LoVo (cell line): Measurements from ENCODE around the gene SAG.

ENCODE experiments used
- DNase-seq: peaks from one replicate; pipeline ENCODE4 v3.0.0-alpha.2; 2016; ENCODE audit warnings: low spot score

SAG gene

DNA sequence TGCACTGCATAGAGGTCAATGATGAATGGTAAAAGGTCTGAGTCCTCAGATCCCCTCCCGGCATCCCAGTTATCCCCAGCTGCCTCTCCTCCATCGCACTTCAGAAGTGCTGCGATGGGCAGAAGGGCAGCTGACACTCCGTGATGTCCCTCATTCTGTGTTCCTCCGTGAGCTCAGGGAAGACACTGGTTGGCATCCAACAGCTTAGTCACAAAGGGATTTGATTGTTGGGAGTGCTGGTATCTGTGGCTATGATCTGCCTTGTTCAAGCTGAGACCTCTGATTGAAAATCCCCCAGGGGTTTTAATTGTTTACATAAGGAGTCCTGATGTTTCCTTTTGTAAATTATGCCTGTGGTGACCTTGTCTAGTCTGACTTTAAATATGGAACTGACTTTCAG is 19.0 kb upstream of the SAG start:
- DNase-seq: no peak

DNA sequence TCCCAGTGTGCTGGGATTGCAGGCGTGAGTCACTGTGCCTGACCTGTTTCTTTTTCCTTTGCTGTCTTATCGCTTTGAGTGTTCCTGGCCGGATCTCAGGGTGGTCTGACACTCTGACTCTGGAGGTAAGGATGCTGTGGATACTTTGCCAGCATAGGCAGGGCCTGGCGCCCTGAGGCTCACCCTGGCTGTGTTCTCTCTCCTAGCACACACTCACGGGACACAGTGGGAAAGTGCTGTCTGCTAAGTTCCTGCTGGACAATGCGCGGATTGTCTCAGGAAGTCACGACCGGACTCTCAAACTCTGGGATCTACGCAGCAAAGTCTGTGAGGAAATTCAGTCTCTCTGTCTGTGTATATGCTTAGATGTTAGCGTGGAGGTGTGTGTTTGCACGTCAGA is 18.0 kb upstream of the SAG start:
- DNase-seq: no peak

DNA sequence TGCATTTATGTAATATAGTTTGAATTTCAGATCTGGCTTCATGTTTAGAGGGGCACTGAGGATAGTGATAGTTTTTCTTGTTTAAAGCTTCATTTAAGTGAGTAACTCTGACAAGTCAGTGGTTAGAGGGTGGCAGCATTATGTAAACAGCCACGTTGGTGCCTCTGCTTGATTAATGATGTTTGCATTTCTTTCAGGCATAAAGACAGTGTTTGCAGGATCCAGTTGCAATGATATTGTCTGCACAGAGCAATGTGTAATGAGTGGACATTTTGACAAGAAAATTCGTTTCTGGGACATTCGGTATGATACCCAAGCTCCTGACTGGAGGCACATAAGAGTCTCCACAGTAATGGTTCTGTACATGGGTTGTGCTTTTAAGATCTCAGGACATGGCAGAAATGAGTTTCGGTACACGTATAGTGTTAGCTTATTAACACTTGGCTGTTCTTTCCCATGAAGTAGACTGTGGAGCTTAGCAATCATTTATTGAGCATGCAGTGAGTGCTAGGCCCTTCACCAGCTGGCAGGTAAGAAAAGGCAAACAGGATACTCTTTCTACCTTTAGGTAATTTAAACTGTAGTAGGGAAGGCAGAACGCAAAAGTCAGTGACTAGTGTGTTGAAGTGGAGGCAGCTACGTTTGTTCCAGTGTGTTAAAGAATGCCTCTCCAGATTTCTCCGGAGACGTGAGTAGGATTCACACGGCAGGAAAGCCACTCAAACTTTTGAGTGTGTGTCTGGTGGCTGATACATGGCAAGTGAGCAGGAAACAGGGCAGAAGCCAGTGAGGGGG is 17.4 kb upstream of the SAG start:
- no peak for DNase-seq

DNA sequence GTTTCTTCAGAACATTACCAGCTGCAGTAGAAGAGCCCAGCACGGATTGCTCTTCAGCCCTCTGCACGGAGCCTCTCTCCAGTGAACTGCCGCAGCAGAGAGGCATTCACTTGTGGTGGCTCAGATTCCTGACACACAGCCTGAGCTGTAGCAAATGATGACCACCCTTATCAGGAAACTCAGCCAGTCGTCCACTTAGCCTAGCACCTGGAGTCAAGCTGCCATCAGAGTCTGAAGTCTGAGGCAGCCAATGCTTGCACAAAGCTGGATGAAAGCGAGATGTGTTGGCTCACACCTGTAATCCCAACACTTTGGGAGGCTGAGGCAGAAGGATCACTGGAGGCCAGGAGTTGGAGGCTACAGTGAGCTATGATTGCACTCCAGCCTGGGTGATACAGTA is 11.7 kb upstream of the SAG start:
- no peak for DNase-seq

GRCh38 chr2:233297076-233297475 is 10.5 kb upstream of the SAG start:
- DNase-seq: no peak

- DNase-seq: no peak
Observed at GRCh38 chr2:233300401-233300800, 7.2 kb upstream of the SAG start.

GRCh38 chr2:233301248-233301647 is 6.4 kb upstream of the SAG start:
- DNase-seq: no peak

GRCh38 chr2:233301811-233302210 is 5.8 kb upstream of the SAG start:
- no peak for DNase-seq

- no peak for DNase-seq
Observed at GRCh38 chr2:233303252-233303651, 4.4 kb upstream of the SAG start.

DNA sequence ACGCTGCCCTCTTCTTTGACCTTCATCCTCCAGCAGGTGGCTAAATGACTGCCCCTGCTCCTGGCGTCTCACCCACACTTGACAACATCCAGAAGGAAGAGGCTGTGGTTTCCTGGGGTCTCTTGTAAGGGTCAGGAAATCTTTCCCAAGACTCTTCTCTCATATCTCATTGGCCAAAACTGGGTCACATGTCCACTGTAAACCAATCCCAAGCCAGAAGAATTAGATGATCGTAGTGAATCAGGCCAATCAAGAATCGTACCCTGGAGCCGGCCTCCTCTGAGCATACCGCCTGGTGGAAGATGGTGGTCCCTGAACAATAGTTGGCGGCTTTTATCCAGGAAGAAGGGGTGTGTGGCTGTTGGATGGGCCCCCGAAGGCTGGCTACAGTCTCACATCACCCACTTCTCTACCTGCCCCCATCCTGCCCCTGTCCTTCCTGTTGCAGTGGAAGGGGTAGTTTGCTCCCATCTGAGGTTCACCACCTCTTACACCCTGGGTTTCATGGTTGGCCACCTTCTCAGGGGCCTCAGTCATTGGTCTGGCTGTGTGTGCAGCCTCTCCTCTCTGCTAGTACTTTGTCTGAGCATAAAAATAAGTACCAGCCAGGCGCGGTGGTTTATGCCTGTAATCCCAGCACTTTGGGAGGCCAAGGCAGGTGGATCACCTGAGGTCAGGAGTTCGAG is 3.8 kb downstream of the SAG start:
- DNase-seq: no peak

DNA sequence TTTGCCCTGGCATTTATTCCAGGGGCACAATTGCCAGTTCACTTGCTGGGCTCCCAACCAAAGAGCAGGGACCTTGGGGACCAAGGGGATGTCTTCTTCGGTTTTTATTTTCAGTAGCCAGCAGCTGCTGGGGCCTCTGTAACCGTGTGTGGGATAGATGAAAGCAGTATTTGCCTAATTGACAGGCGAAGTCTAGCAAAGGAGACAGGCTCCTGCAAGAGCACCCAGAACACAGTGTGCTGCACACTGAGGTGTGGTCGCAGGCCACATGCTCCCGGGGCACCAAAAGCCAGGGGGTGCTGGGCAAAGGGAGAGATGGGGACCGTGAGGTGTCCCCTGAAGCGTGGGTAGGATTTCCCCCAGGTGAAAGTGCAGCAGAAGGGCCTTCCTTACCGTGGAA is 5.3 kb downstream of the SAG start:
- no peak for DNase-seq

GRCh38 chr2:233314180-233314925 is 6.7 kb downstream of the SAG start:
- no peak for DNase-seq

GRCh38 chr2:233317196-233317943 is 9.8 kb downstream of the SAG start:
- DNase-seq: no peak

DNA sequence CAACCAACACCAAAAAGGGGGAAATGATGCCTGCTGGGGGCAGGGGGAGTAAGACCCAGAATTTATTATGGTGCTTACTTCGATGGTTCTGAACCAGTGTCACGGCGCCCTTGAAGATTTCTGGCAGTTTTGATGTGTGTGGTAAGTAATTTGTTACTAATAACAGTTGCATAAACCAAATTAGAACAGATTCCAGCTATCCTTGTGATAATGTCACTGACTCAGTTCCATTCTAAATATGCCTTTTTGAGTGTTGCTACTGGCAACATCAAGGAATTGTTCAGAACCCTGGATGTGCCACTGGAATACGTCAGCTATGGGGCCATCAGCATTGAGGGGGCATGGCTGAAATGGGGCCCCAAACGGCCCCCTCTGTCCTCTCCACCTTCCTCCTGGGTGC is 11.6 kb downstream of the SAG start:
- DNase-seq: no peak

GRCh38 chr2:233320470-233320869 is 12.9 kb downstream of the SAG start:
- no peak for DNase-seq

DNA sequence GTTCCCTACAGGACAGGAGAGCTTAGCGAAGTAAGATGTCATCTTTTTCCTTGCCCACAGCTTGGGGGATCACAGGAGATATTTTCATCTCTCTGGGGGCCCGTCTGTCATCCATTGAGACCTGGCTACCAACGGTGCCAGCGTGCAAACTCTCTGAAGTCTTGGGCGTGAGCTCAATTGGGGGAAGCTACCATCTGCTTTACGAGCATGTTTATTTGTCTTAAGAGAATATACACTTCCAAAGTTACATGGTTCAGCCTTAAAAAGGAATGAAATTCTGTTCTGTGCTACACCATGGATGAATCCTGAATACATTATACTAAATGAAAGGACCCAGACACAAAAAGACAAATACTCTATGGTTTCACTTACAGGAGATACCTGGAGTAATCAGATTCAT is 13.6 kb downstream of the SAG start:
- no peak for DNase-seq

- no peak for DNase-seq
Observed at GRCh38 chr2:233323851-233324250, 16.2 kb downstream of the SAG start.

GRCh38 chr2:233325256-233325655 is 17.6 kb downstream of the SAG start:
- no peak for DNase-seq

DNA sequence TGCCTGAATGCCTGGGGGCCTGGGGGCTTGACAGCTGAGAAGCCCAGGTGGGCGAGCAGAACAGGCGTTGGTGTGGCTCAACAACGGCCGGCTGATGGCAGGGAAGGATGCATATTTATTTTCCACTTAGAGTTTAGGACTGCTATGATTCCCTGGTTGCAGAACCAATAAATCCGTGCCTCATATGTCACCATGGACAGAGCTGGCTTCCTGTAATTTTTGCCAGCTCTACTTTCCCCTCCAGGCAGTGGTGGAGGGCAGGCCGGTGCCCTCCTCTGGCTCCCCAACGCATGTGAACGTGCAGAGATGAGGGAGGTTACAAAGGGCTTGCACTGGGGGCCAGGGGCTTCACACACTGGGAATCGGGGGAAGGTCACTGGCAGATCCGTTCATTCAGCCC is 18.2 kb downstream of the SAG start:
- no peak for DNase-seq

DNA sequence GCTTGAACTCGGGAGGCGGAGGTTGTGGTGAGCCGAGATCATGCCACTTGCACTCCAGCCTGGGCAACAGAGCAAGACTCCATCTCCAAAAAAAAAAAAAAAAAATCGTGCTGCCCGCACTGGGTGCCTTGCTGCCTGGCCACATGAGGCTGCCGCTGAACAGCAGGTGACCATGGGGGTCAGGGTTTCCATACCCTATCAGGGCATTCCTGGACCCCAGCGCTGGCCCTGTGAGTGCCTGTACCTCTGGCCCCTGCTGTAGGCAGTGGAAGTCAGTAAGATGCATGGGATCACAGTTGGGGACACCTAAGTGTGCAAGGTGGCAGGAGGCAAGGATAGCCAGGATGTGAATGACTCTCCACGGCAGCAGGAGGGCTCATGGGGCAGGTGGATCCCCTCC is 18.9 kb downstream of the SAG start:
- DNase-seq: no peak

GRCh38 chr2:233328922-233329321 is 21.3 kb downstream of the SAG start:
- no peak for DNase-seq

DNA sequence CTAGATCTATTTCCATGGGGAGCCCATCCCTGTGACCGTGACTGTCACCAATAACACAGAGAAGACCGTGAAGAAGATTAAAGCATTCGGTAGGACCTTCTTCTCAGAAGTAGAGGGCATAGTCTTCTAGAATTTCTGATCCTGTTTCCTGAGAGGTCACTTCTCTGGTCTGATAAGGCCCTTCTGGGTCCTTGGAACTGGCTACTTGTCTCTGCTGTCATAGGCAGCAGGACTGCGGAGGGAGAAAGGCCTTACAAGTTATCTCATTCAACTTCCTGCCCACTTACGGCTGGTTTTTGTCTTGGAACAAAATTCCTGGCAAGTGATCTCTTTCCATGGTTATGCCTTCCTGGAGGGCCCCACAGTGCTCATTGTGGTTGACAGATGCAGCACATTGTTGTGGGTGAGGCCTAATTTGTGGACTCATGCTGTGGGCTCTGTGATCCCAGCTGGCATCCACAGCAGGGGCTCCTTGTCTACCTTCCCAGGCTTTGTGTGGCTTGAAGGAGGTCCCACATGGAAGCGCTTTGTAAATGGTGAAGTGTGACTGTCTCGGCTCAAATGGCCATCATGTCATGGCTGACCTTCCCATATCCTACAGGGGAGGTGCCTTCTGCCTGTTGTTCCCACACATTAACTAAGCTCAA is 22.0 kb downstream of the SAG start:
- no peak for DNase-seq
